K562 (cell line): ENCODE measurements around the gene NAIF1. TPM values are rescaled to one million over a fixed set of nuclear protein-coding genes. Genes with fewer than 3 reads are reported as not detected.

ENCODE experiments used
- ATAC-seq: fragments of 200-7000 bp; cut with Tn5 transposase; 3 replicates; pipeline ENCODE4 v1.9.1; 2020; ENCODE audit warnings: moderate library complexity
- BruUV-seq: library from RNA; stranded (reverse); fragments of 400-500 nt; replicated peaks from 2 replicates; lab custom pipeline; 2021; lab: Mats Ljungman, UMichigan
- CTCF ChIA-PET: fragments of 300-600 bp; formaldehyde crosslinking; extraction: SDS; loops from one replicate; lab custom pipeline; 2021; ENCODE audit warnings: low intra/inter-chr PET ratio; lab: Yijun Ruan, JAX
- POLR2A ChIA-PET: fragments of 300-600, 350-650 bp; sonication (Branson Sonifier 250); formaldehyde crosslinking; extraction: SDS; loops from one replicate; lab custom pipeline; 2021; ENCODE audit warnings: antibody characterized with exemption, inconsistent platforms; lab: Yijun Ruan, JAX
- DNase-seq, 4 experiments: peaks; one replicate each; pipeline versions ENCODE4 v3.0.0 to v3.0.0-alpha.2; 2011 to 2018; ENCODE audit warnings: low spot score in 3 of 4, mixed read lengths in 3 of 4; ENCODE audit errors: extremely low read depth in 1 of 4
- FAIRE-seq: peaks from 2 replicates; lab custom pipeline; 2011; peaks lifted over from hg19 to GRCh38; lab: Jason Lieb, UNC
- H2AFZ ChIP-seq: 2 replicates; pipeline ENCODE4 v1.6.0; 2011; ENCODE audit warnings: low read depth, low read length, control low read depth, inconsistent platforms
- H3K27ac ChIP-seq: fragments of 200-600 bp; 3 replicates; pipeline ENCODE4 v1.8.0; 2011; ENCODE audit warnings: low read depth, mild to moderate bottlenecking, control low read depth, inconsistent platforms, low read length, moderate library complexity, mixed read lengths; ENCODE audit errors: extremely low read depth
- H3K27me3 ChIP-seq, 2 experiments: fragments of 300-600 bp in 1 of 2; 2 replicates in 1 of 2; 3 replicates in 1 of 2; pipeline versions ENCODE4 v1.6.0 to v1.8.0; 2011; ENCODE audit warnings: inconsistent platforms in 2 of 2, low read length in 2 of 2, mild to moderate bottlenecking in 1 of 2, mixed read lengths in 1 of 2, moderate library complexity in 1 of 2; ENCODE audit not compliant: control insufficient read depth in 2 of 2, insufficient read depth in 2 of 2
- H3K36me3 ChIP-seq: fragments of 300-600 bp; 3 replicates; pipeline ENCODE4 v1.8.0; 2011; ENCODE audit warnings: mild to moderate bottlenecking, low read length, inconsistent platforms; ENCODE audit not compliant: control insufficient read depth, insufficient read depth
- H3K4me1 ChIP-seq, 2 experiments: fragments of 200-600 bp in 1 of 2; replicated peaks in 1 of 2; 2 replicates in 1 of 2; 3 replicates in 1 of 2; pipeline versions ENCODE4 v1.5.1 to v1.8.0; 2011; ENCODE audit warnings: inconsistent platforms in 2 of 2, low read length in 2 of 2, mild to moderate bottlenecking in 1 of 2, mixed read lengths in 1 of 2, moderate library complexity in 1 of 2; ENCODE audit not compliant: control insufficient read depth in 2 of 2, insufficient read depth in 2 of 2
- H3K4me2 ChIP-seq: 2 replicates; pipeline ENCODE4 v1.6.1; 2011; ENCODE audit warnings: low read length, control low read depth, inconsistent platforms, mixed read lengths; ENCODE audit not compliant: insufficient read depth
- H3K4me3 ChIP-seq: fragments of 200-600 bp; sonication (generic), shearing (Covaris generic); 2 replicates; pipeline ENCODE4 v1.5.1; 2016; ENCODE audit warnings: control low read depth, inconsistent platforms
- H3K79me2 ChIP-seq: fragments of 200-600 bp; 3 replicates; pipeline ENCODE4 v1.8.0; 2011; ENCODE audit warnings: low read length, inconsistent platforms; ENCODE audit not compliant: control insufficient read depth, insufficient read depth
- H3K9ac ChIP-seq, 2 experiments: 2 replicates each; pipeline versions ENCODE4 v1.6.0 to v1.6.1; 2011; ENCODE audit warnings: low read depth in 2 of 2, low read length in 2 of 2, control low read depth in 1 of 2, inconsistent platforms in 1 of 2, mild to moderate bottlenecking in 1 of 2, mixed read lengths in 1 of 2; ENCODE audit not compliant: insufficient read depth in 1 of 2
- H3K9me1 ChIP-seq: one replicate; pipeline ENCODE4 v1.6.0; 2011; ENCODE audit warnings: inconsistent platforms, mild to moderate bottlenecking, low read length, moderate library complexity; ENCODE audit not compliant: control insufficient read depth, insufficient read depth
- H3K9me3 ChIP-seq: replicated peaks from 2 replicates; pipeline ENCODE4 v1.5.1; 2011; ENCODE audit warnings: low read depth, low read length, inconsistent platforms; ENCODE audit not compliant: control insufficient read depth, insufficient read depth
- H4K20me1 ChIP-seq: replicated peaks from 2 replicates; pipeline ENCODE4 v1.6.1; 2011; ENCODE audit warnings: low read length, inconsistent platforms, mixed read lengths; ENCODE audit not compliant: control insufficient read depth, insufficient read depth
- ELF1 ChIP-seq: fragments of 200-800 bp; sonication (Bioruptor generic); IDR thresholded peaks from 2 replicates; pipeline ENCODE4 v1.6.1; 2016; ENCODE audit warnings: missing genetic modification characterization, missing compliant biosample characterization
- HMGN3 ChIP-seq: IDR thresholded peaks from 2 replicates; pipeline ENCODE4 v1.6.1; 2011; ENCODE audit warnings: borderline replicate concordance, low read depth, mild to moderate bottlenecking, mixed read lengths, low read length; ENCODE audit not compliant: insufficient read length; ENCODE audit errors: extremely low read depth
- POLR2G ChIP-seq: fragments of 200-400 bp; formaldehyde crosslinking; IDR thresholded peaks from 2 replicates; pipeline ENCODE4 v1.6.1; 2017; ENCODE audit warnings: low read depth, mild to moderate bottlenecking, antibody characterized with exemption, low read length, moderate library complexity
- TARDBP ChIP-seq: fragments of 450-650 bp; IDR thresholded peaks from 2 replicates; pipeline ENCODE4 v1.6.1; 2016
- WGBS: fragments of 100-300 bp; shearing (Covaris generic); methylation state at CpG from one replicate; pipeline ENCODE4 v1.1.6; 2016; ENCODE audit warnings: low coverage, mixed read lengths; ENCODE audit not compliant: insufficient coverage; ENCODE audit errors: missing lambda C conversion rate; 5-methylcytosine and 5-hydroxymethylcytosine counted together
- in situ Hi-C: fragments of 300-500 bp; cut with MboI; formaldehyde crosslinking; loops from 4 replicates; pipeline ENCODE4 v1.15.0; 2018; ENCODE audit warnings: inconsistent platforms, mixed read lengths
- intact Hi-C: fragments of 100-400 bp; cut with micrococcal nuclease; formaldehyde crosslinking; loops from 2 replicates; pipeline ENCODE4 v1.14.2; 2022
- polyA plus RNA-seq, 8 experiments: library from polyadenylated mRNA; depleted of rRNA in 4 of 8; stranded (reverse) in 5 of 8; unstranded in 3 of 8; fragments of >200 nt; fragmentation: Nextera tagmentation in 2 of 8; fragmentation: Illumina TruSeq in 1 of 8; extraction: Ambion mirVana in 2 of 8; extraction: Trizol in 1 of 8; gene quantifications; 2 replicates each; pipeline versions ENCODE4 v1.2.1 to v1.2.3, GENCODE V29; 2011 to 2014; ENCODE audit warnings: inconsistent platforms in 1 of 8, missing spikeins in 1 of 8
- total RNA-seq, 7 experiments: library from RNA; depleted of rRNA in 6 of 7; stranded (reverse); fragments of >200 nt in 6 of 7; fragmentation: Illumina TruSeq in 2 of 7; extraction: Trizol in 2 of 7; gene quantifications; 2 replicates each; pipeline versions ENCODE4 v1.2.1 to v1.2.3, GENCODE V29; 2011 to 2021; ENCODE audit warnings: low replicate concordance in 1 of 7
- TF ChIP-seq, protein P1 (sequence below), 3 experiments: IDR thresholded peaks in 2 of 3; conservative IDR thresholded peaks in 1 of 3; 2 replicates each; pipeline ENCODE4 v1.5.1; 2011 to 2012; ENCODE audit warnings: low read length in 3 of 3, mild to moderate bottlenecking in 3 of 3, control low read depth in 2 of 3, improper control_type of control experiment in 1 of 3, inconsistent platforms in 1 of 3, low read depth in 1 of 3, mixed read lengths in 1 of 3, moderate library complexity in 1 of 3; ENCODE audit not compliant: insufficient read depth in 2 of 3

The NAIF1 gene
- total and polyA plus RNA-seq, 9 of the 15 experiments (the other 6 are each of a cell fraction or from before 2014, with no cell fraction given), result 4.8 to 26.6 (median 17.2) TPM

DNA sequence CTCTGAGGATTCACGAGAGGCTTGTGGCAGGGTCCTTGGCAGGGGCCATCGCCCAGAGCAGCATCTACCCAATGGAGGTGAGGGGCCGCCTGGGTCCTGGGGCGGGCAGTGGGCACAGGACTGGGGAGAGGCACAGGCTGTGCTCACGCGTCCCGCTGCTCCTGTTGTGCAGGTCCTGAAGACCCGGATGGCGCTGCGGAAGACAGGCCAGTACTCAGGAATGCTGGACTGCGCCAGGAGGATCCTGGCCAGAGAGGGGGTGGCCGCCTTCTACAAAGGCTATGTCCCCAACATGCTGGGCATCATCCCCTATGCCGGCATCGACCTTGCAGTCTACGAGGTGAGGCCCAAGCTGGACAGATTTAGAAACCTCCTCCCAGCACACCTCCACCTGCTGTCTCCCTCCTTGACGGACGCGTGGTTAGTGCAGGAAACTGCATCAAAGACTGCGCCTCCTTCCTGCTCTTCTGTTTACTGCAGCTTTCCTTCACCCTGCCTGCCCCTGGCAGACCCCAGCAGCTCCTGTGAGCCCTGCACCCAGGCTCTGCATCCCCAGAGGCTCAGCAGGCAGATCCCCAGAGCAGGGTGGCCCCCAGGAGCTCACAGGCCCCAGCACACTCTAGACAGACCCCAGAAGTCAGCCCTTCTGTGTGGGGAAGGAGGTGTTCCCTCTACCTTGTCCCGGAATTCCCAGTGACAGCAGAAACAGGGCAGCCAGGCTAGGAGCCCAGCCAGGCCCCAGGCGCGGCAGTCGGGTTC is 39.2 kb upstream of the NAIF1 start:
- H3K4me2 ChIP-seq, result no peak overlapping the region
- H3K36me3 ChIP-seq, result peaks cover 83% of the 10 kb centered on the region
- H3K9ac ChIP-seq, result peak overlapping the region in 1 of 2 experiments; percentile 60; a peak in 1 of 4 replicates
- H3K4me3 ChIP-seq, result no peak overlapping the region
- H3K27me3 ChIP-seq, result no peaks in the 10 kb centered on the region
- 95% methylated on average over 16 of the region's 23 CpGs for WGBS
- H3K27ac ChIP-seq, result no peak overlapping the region
- H3K79me2 ChIP-seq, result peaks cover 8% of the 10 kb centered on the region
- intact Hi-C loops (no loop called here), in situ Hi-C loops (no loop called here)
- H3K9me3 ChIP-seq, result no peaks in the 10 kb centered on the region
- CTCF ChIA-PET, result no interaction called here
- H3K9me1 ChIP-seq, result no peaks in the 10 kb centered on the region
- no TSS peak for BruUV-seq
- DNase-seq, result no peak
- POLR2A ChIA-PET, result interaction anchor here (1.4 to 1.7 kb wide), 3 partner anchors 9 to 12 kb away, joined by 5 to 14 read pairs (median 8); no protein-coding TSS in a partner anchor
- no peak overlapping the region for H2AFZ ChIP-seq
- FAIRE-seq, result no peak
- no peak for ATAC-seq
- H3K4me1 ChIP-seq, result peaks cover 11 to 57% of the 10 kb centered on the region in 2 experiments; a peak in 4 of 5 replicates
- no peaks in the 10 kb centered on the region for H4K20me1 ChIP-seq
- TF ChIP-seq TARDBP (no peak), HMGN3 (peak; percentile 11), ELF1 (no peak), POLR2G (peak; percentile 47; the same call in 1 of the 2 replicates)
- TF ChIP-seq, protein P1, sequence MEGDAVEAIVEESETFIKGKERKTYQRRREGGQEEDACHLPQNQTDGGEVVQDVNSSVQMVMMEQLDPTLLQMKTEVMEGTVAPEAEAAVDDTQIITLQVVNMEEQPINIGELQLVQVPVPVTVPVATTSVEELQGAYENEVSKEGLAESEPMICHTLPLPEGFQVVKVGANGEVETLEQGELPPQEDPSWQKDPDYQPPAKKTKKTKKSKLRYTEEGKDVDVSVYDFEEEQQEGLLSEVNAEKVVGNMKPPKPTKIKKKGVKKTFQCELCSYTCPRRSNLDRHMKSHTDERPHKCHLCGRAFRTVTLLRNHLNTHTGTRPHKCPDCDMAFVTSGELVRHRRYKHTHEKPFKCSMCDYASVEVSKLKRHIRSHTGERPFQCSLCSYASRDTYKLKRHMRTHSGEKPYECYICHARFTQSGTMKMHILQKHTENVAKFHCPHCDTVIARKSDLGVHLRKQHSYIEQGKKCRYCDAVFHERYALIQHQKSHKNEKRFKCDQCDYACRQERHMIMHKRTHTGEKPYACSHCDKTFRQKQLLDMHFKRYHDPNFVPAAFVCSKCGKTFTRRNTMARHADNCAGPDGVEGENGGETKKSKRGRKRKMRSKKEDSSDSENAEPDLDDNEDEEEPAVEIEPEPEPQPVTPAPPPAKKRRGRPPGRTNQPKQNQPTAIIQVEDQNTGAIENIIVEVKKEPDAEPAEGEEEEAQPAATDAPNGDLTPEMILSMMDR (IDR thresholded peaks at IDR 0.05 in 2 of 3, conservative IDR thresholded peaks at IDR 0.05 in 1 of 3; ENCODE audit: insufficient read depth in 2 of 3, low read depth in 1 of 3, low read length in 3 of 3), result 0 out of 6 replicates have a peak, but pooled peaks of 1 of the 3 experiments have one; percentile 13
